T-helper 1 cell treated with Interleukin-12 subunit alpha and Interleukin-12 subunit beta and Interleukin-4 antibody, amounts not matched to agents 30 ng/mL and 1 ng/mL, for 36 hours (primary cell): ENCODE results near the gene CFAP221. TPM values are rescaled to one million over a fixed set of nuclear protein-coding genes. Genes with fewer than 3 reads are reported as not detected.

Experiments
- intact Hi-C: fragments of 100-400 bp; cut with micrococcal nuclease; formaldehyde crosslinking; loops from one replicate; pipeline ENCODE4 v1.15.1; 2024
- total RNA-seq: library from RNA; stranded (reverse); gene quantifications from 2 replicates; pipeline ENCODE4 v1.2.3, GENCODE V29; 2022

CFAP221 gene
- total RNA-seq, 1 donor from 2014 or later: not detected

DNA sequence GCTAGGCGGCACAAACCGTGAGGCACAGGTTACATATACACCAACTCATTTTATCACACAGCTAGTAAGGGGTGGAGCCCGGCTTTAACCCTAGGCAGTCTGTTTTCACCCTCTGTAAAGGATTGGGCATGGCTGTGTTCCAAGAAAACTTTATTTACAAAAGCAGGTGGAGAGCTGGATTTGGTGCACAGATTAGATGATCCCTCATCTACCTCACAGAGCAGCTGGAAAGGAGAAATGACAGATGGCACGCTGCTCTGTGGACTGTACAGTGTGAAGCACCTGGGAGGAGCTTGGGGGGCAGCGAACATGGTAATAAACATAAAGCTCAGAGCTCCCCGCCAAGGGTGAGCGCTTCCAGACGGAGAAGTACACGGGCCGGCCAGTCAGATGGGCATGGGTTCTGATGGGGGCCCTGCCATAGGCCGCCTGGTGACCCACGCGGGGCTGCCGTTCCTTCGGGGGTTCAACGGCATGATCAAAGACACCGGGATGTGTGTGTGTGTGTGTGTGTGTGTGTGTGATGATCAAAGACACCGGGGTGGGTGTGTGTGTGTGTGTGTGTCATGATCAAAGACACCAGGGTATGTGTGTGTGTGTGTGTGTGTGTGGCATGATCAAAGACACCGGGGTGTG lies 133.9 kb downstream of the CFAP221 start:
- intact Hi-C loops: loop anchor here (2.0 to 10.0 kb wide), 5 partner anchors 25 to 1863 kb away; partner anchors contain the start of genes DDX18, RNU4ATAC and TMEM185B

DNA sequence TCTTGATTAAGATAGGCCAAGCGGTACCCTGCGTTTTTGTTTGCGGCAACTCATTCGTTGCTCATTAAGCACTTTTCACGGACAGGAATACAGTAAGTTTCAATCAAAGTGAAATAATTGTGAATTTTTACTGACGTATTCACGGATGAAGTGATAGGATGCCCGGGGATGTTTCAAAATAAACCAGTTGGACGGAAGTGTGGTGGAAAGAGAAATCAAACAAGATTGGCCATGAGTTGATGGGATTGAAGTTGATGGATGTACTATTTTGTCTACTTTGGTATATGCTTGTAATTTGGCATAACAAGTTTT lies 135.2 kb downstream of the CFAP221 start:
- intact Hi-C loops: loop anchor here (1.0 to 10.0 kb wide), 14 partner anchors 23 to 1865 kb away; partner anchors contain the start of genes C2orf76, DBI, DDX18 and EPB41L5

DNA sequence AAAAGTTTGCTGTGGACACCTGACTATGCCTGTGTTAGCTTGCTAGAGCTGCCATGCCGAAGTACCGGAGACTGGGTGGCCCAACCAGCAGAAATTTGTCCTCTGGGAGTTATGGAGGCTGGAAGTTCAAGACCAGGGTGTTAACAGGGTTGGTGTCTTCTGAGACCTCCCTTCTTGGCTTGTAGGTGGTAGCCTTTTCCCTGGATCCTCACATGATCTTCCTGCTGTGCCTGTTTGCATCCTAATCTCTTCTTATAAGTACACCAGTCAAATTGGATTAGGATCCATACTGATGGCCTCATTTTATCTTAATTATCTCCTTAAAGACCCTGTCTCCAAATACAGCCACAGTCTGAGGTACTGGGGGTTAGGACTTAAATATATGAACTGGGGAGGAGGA lies 135.6 kb downstream of the CFAP221 start:
- intact Hi-C loops: loop anchor here (1.0 to 10.0 kb wide), 14 partner anchors 23 to 1865 kb away; partner anchors contain the start of genes C2orf76, DBI, DDX18 and EPB41L5

DNA sequence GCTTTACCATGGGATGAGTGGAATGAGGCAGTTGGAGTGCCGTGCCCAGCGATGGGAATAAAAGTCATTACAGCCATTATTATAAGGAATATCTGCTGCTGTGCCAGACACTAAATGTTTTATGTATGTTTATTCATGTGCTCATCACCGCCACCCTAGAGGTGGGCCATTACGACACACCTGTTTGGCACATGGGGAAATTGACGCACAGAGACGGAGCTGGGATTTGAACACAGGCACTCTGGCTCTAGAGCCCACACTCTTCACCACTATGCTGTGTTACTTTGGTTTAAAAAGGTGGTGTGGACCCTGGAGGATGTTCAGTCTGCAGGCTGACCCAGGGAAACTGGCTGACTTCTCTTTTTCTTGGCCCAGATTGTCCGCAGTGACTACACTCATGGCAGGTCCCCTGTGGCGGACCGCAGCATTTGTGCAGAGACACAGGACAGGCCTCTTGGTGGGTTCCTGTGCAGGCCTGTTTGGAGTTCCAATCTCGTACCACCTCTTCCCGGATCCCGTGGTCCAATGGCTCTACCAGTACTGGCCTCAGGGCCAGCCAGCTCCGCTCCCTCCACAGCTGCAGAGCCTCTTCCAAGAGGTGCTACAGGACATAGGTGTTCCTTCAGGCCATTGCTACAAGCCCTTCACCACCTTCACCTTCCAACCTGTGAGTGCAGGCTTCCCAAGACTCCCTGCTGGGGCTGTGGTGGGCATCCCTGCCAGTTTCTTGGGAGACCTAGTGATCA lies 136.4 kb downstream of the CFAP221 start:
- intact Hi-C loops: no loop called here

- intact Hi-C loops: no loop called here
Observed at GRCh38 chr2:119681203-119681867, 137.1 kb downstream of the CFAP221 start.

DNA sequence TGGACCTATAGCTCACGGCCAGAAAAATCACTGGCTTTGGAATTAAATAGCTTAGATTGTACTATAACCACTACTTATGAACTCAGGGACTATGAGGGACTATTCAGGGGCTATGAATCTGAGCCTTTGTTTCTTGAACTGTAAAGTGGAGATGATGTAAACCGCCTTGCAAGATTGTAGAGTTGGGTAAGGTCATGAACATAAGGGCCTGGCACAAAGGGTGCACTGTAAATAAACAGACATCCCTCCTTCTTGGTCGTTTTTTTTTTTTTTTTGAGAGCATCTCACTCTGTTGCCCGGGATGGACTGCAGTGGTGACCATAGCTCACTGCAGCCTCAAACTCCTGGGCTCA lies 137.6 kb downstream of the CFAP221 start:
- intact Hi-C loops: no loop called here

GRCh38 chr2:119682578-119682977 lies 138.3 kb downstream of the CFAP221 start:
- intact Hi-C loops: no loop called here

GRCh38 chr2:119683074-119683712 lies 138.9 kb downstream of the CFAP221 start:
- intact Hi-C loops: no loop called here

DNA sequence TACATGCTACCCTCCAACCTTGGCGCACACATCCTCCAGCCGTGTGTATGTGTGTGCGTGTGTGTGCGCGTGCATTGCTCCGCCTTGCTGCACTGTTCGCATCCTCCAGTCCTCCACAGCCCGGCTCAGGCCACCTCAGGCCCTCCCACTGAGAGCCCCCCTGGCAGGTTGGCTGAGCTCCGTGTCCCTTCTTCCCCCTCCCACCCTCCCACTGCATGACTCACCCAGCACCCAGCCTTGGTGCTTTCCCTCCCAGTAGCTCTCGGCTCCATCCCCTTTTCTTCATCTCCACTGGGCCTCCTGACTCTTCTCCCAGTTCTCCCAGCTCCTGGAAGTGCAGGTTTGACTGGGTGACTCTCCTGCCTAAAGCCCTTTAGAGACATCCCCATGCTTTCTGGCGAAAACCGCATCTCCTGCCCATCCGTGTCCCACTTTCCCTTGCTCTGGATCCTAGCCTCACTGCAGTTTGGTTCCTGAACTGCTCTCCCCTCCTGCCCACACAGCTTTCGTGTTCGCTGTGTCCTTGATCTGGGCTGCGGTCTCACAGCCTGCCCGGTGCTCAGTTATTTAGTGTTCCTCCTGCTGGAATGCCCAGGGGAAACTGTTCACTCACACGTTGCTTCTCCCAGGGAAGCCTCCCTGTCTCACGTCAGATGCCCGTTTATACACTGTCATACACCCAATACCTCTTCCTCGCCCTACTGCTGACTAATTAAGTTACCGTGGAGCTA lies 139.6 kb downstream of the CFAP221 start:
- intact Hi-C loops: no loop called here

DNA sequence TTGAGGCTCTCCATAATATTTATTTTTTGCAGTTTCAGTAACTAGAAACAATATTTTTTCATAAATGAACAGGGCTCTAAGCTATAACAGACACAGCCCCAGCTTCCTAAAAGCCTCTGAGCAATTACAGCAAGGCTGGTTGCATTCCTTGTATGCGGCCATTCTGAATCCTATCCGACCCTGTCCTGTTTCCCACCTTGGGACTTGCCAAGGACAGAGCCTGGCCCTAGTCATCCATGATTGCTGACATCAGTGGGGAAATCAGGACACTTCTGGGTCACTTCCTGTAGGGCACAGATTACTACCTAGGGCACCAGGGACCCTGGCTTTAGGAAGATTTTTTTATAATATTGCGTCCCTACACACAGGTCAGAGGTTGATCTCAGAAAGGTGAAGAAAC lies 140.3 kb downstream of the CFAP221 start:
- intact Hi-C loops: no loop called here

DNA sequence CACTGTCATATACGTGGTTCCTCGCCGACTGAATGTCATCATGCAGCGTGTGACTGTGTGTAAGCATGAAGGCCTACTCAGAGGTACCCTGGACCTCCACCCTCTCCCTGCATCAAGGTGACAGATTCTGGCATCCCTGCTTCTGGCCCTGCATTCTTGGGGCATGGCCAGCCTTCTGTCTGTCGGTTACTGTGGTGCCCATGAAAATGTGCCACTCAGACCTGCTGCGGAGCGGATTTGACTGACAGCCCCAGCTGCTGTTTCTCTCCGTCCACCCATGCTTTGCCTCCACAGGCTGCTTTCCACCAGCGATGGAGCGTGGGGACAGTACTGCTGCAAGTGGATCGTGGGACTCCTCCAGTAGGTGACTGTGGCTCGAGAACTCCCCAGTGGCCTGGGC lies 144.4 kb downstream of the CFAP221 start:
- intact Hi-C loops: no loop called here

DNA sequence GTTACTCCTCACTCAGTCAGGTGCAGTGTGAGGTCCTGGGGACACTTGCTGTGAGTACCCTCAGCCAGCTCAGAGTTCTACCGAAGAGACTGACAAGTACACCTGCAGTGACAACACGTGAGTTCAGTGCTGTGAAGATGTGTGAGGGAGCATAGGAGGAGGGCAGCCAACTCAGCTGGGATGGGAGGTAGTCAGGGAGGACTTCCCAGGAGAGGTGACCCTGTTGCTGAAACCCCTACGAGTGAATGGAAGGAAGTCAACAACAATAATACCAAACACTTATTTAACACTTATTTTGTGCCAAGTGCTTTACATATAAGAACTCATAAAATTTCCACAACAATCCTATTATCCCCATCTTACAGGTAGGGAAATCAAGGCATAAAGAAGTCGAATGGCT lies 145.0 kb downstream of the CFAP221 start:
- intact Hi-C loops: no loop called here

GRCh38 chr2:119691189-119691588 lies 146.9 kb downstream of the CFAP221 start:
- intact Hi-C loops: no loop called here

GRCh38 chr2:119691651-119692245 lies 147.5 kb downstream of the CFAP221 start:
- intact Hi-C loops: no loop called here

GRCh38 chr2:119692310-119692709 lies 148.1 kb downstream of the CFAP221 start:
- intact Hi-C loops: no loop called here

DNA sequence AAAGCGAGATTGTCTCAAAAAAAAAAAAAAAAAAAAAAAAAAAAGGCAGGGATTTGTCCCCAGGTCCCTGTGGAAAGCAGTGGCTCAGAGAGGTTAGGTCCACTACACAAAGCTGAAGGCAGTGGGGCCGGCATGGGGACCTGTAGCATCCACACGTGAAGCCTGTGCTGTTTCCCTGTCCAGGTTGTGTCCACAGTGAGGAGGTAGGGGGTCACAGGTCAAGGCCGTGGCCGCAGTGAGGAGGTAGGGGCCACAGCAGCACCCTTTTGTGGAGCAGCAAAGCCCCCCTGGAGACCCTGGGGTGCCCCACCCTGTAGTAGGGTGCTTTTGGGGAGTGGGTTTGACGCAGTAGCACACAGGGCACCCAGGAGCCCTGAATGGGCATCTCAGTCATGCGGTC lies 148.7 kb downstream of the CFAP221 start:
- intact Hi-C loops: no loop called here

DNA sequence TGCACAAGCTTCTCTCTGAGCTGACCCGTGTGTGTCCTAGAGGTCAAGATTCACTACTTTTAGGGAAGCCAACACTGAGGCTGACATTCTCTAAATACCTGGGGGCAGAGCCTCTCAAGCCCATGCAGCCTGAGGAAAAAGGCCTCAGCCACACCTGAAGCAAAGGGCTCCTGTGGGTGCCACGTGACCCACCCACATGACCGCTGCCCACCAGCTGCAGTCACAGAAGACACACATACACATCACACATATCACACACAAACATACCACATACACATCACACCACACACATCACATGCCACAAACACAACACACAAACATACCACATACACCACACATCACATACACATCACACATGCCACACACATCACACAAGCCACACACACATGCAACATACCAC lies 149.3 kb downstream of the CFAP221 start:
- intact Hi-C loops: no loop called here

DNA sequence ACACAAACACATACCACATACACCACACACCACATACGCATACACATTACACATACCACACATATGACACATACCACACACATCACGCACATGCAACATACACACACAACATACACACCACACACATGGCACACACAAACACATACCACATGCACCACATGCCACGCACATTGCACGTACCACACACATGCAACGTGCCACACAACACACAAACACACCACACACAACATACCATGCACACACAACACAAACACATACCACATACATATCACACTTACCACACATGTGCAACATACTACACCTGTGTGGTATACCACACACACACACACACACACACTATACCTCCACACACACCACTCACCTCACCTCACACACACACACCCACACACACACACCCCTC lies 149.7 kb downstream of the CFAP221 start:
- intact Hi-C loops: no loop called here

- intact Hi-C loops: no loop called here
Observed at GRCh38 chr2:119694470-119694844, 150.2 kb downstream of the CFAP221 start.

GRCh38 chr2:119694845-119695521 lies 150.7 kb downstream of the CFAP221 start:
- intact Hi-C loops: no loop called here
